IMR-90 (cell line): ENCODE results near the gene ZNF121. TPM values are rescaled to one million over a fixed set of nuclear protein-coding genes. Genes with fewer than 3 reads are reported as not detected.

Experiments
- ATAC-seq: fragments of 200-7000 bp; cut with Tn5 transposase; 2 replicates; pipeline ENCODE4 v1.9.1; 2020; ENCODE audit warnings: low read depth, mild to moderate bottlenecking, moderate library complexity
- BruUV-seq: library from RNA; stranded (reverse); fragments of 400-500 nt; replicated peaks from 2 replicates; lab custom pipeline; 2021; lab: Mats Ljungman, UMichigan
- CTCF ChIA-PET: fragments of 300-600 bp; formaldehyde crosslinking; extraction: SDS; loops from one replicate; lab custom pipeline; 2021; ENCODE audit warnings: antibody characterized with exemption; lab: Yijun Ruan, JAX
- POLR2A ChIA-PET: fragments of 300-600 bp; sonication (Branson Sonifier 250); formaldehyde crosslinking; loops from one replicate; lab custom pipeline; 2022; ENCODE audit warnings: antibody characterized with exemption; ENCODE audit not compliant: unreplicated experiment; lab: Charles Lee
- DNase-seq: peaks from one replicate; pipeline ENCODE4 v3.0.0; 2013
- H2AFZ ChIP-seq: replicated peaks from 2 replicates; pipeline ENCODE3; 2013; ENCODE audit warnings: low read length, mild to moderate bottlenecking; ENCODE audit not compliant: poor library complexity
- H2AK5ac ChIP-seq: 2 replicates; pipeline ENCODE4 v1.6.1; 2013; ENCODE audit warnings: low read depth, low read length, inconsistent platforms
- H2AK9ac ChIP-seq: replicated peaks from 2 replicates; pipeline ENCODE3; 2013; ENCODE audit warnings: mild to moderate bottlenecking, low read depth, low read length, moderate library complexity; ENCODE audit not compliant: poor library complexity
- H2BK120ac ChIP-seq: 2 replicates; pipeline ENCODE4 v1.6.1; 2013; ENCODE audit warnings: low read depth, low read length, inconsistent platforms
- H2BK15ac ChIP-seq: 3 replicates; pipeline ENCODE4 v1.6.1; 2013; ENCODE audit warnings: low read depth, low read length, inconsistent platforms
- H2BK20ac ChIP-seq: 2 replicates; pipeline ENCODE4 v1.6.1; 2013; ENCODE audit warnings: low read depth, mild to moderate bottlenecking, inconsistent platforms, low read length, moderate library complexity
- H2BK5ac ChIP-seq: 2 replicates; pipeline ENCODE4 v1.6.1; 2013; ENCODE audit warnings: mild to moderate bottlenecking, low read depth, low read length, inconsistent platforms; ENCODE audit not compliant: poor library complexity, severe bottlenecking
- H3K14ac ChIP-seq: replicated peaks from 2 replicates; pipeline ENCODE4 v1.6.1; 2013; ENCODE audit warnings: low read depth, low read length, inconsistent platforms
- H3K18ac ChIP-seq: 2 replicates; pipeline ENCODE4 v1.6.1; 2013; ENCODE audit warnings: low read depth, low read length, control low read depth
- H3K23ac ChIP-seq: 2 replicates; pipeline ENCODE4 v1.6.1; 2013; ENCODE audit warnings: low read depth, low read length, inconsistent platforms
- H3K27ac ChIP-seq: 2 replicates; pipeline ENCODE4 v1.5.1; 2013; ENCODE audit warnings: mild to moderate bottlenecking, control low read depth, low read length; ENCODE audit not compliant: insufficient read depth
- H3K27me3 ChIP-seq: 2 replicates; pipeline ENCODE4 v1.6.1; 2013; ENCODE audit warnings: low read length; ENCODE audit not compliant: control insufficient read depth, insufficient read depth
- H3K36me3 ChIP-seq: 2 replicates; pipeline ENCODE4 v1.6.1; 2013; ENCODE audit warnings: low read length, mixed read lengths; ENCODE audit not compliant: control insufficient read depth, insufficient read depth
- H3K4ac ChIP-seq: 2 replicates; pipeline ENCODE4 v1.6.1; 2013; ENCODE audit warnings: low read depth, low read length, inconsistent platforms
- H3K4me1 ChIP-seq: 2 replicates; pipeline ENCODE4 v1.6.1; 2013; ENCODE audit warnings: low read length, mixed read lengths; ENCODE audit not compliant: control insufficient read depth, insufficient read depth
- H3K4me2 ChIP-seq: 2 replicates; pipeline ENCODE4 v1.6.1; 2013; ENCODE audit warnings: low read depth, mild to moderate bottlenecking, control low read depth, low read length, moderate library complexity
- H3K4me3 ChIP-seq: 2 replicates; pipeline ENCODE4 v1.5.1; 2013; ENCODE audit warnings: low read depth, mild to moderate bottlenecking, control low read depth, low read length, moderate library complexity; ENCODE audit not compliant: insufficient read depth
- H3K56ac ChIP-seq: 2 replicates; pipeline ENCODE4 v1.6.1; 2013; ENCODE audit warnings: low read length, inconsistent platforms; ENCODE audit not compliant: insufficient read depth; ENCODE audit errors: extremely low read depth
- H3K79me1 ChIP-seq, 2 experiments: 2 replicates each; pipeline ENCODE4 v1.6.1; 2013; ENCODE audit warnings: low read length in 2 of 2, inconsistent platforms in 1 of 2, low read depth in 1 of 2
- H3K9ac ChIP-seq: 2 replicates; pipeline ENCODE4 v1.6.1; 2013; ENCODE audit warnings: low read depth, low read length, control low read depth
- H3K9me1 ChIP-seq: 2 replicates; pipeline ENCODE4 v1.6.1; 2013; ENCODE audit warnings: low read length, inconsistent platforms; ENCODE audit not compliant: insufficient read depth
- H3K9me3 ChIP-seq: 2 replicates; pipeline ENCODE4 v1.6.1; 2013; ENCODE audit warnings: low read length; ENCODE audit not compliant: control insufficient read depth, insufficient read depth
- H4K20me1 ChIP-seq: 2 replicates; pipeline ENCODE4 v1.6.1; 2013; ENCODE audit warnings: low read length, inconsistent platforms; ENCODE audit not compliant: insufficient read depth
- H4K5ac ChIP-seq: 2 replicates; pipeline ENCODE4 v1.6.1; 2013; ENCODE audit warnings: mild to moderate bottlenecking, low read depth, low read length, control low read depth
- H4K8ac ChIP-seq, 2 experiments: 2 replicates each; pipeline ENCODE4 v1.6.1; 2013; ENCODE audit warnings: low read depth in 2 of 2, low read length in 2 of 2, control low read depth in 1 of 2, inconsistent platforms in 1 of 2
- H4K91ac ChIP-seq: 2 replicates; pipeline ENCODE4 v1.6.1; 2013; ENCODE audit warnings: low read depth, low read length, inconsistent platforms; ENCODE audit not compliant: insufficient read depth
- CEBPB ChIP-seq: IDR thresholded peaks from 2 replicates; pipeline ENCODE4 v1.6.1; 2012; ENCODE audit warnings: low read depth, low read length, improper control_type of control experiment
- FOS ChIP-seq: fragments of 150-350 bp; IDR thresholded peaks from 2 replicates; pipeline ENCODE4 v1.6.1; 2016; ENCODE audit warnings: low read depth, low read length
- MAFK ChIP-seq: IDR thresholded peaks from 2 replicates; pipeline ENCODE4 v1.6.1; 2012; ENCODE audit warnings: low read depth, low read length, improper control_type of control experiment
- MXI1 ChIP-seq: IDR thresholded peaks from 2 replicates; pipeline ENCODE4 v1.6.1; 2012; ENCODE audit warnings: low read depth, mild to moderate bottlenecking, low read length, moderate library complexity, borderline replicate concordance
- NFE2L2 ChIP-seq: fragments of 150-350 bp; IDR thresholded peaks from 2 replicates; pipeline ENCODE4 v1.6.1; 2016; ENCODE audit warnings: low read depth, mild to moderate bottlenecking, low read length
- RAD21 ChIP-seq: IDR thresholded peaks from 2 replicates; pipeline ENCODE4 v1.6.1; 2012; ENCODE audit warnings: low read length, improper control_type of control experiment
- RCOR1 ChIP-seq: IDR thresholded peaks from 2 replicates; pipeline ENCODE4 v1.6.1; 2012; ENCODE audit warnings: mild to moderate bottlenecking, low read length, improper control_type of control experiment; ENCODE audit not compliant: insufficient replicate concordance
- WGBS, 2 experiments: methylation state at CpG; one replicate each; pipeline versions ENCODE4 v1.1.5 to v1.1.7; 2013; ENCODE audit warnings: missing lambda C conversion rate in 2 of 2; ENCODE audit not compliant: insufficient read length in 1 of 2; ENCODE audit errors: extremely low coverage in 2 of 2; 5-methylcytosine and 5-hydroxymethylcytosine counted together
- dilution Hi-C: fragments of 300-500 bp; cut with HindIII; formaldehyde crosslinking; loops from one replicate; pipeline ENCODE4 v1.14.3; 2018; ENCODE audit warnings: low sequenced_read_pairs; ENCODE audit not compliant: unreplicated experiment
- in situ Hi-C: fragments of 300-500 bp; cut with MboI; formaldehyde crosslinking; loops from 3 replicates; pipeline ENCODE4 v1.14.3; 2019; ENCODE audit warnings: low sequenced_read_pairs, inconsistent platforms, mixed read lengths
- intact Hi-C: fragments of 100-400 bp; cut with micrococcal nuclease; formaldehyde crosslinking; loops from 2 replicates; pipeline ENCODE4 v1.10.0; 2022
- polyA plus RNA-seq, 3 experiments: library from polyadenylated mRNA; depleted of rRNA; stranded (reverse); fragments of >200 nt; gene quantifications; 2 replicates each; pipeline ENCODE4 v1.2.3, GENCODE V29; 2012; ENCODE audit warnings: low replicate concordance in 1 of 3
- total RNA-seq: library from RNA; depleted of rRNA; stranded (reverse); fragments of >200 nt; gene quantifications from 2 replicates; pipeline ENCODE4 v1.2.3, GENCODE V29; 2012
- TF ChIP-seq, protein P1 (sequence below): conservative IDR thresholded peaks from 2 replicates; pipeline ENCODE4 v1.5.1; 2012; ENCODE audit warnings: mild to moderate bottlenecking, low read depth, low read length, improper control_type of control experiment
- TF ChIP-seq, protein P2 (sequence below): fragments of 150-350 bp; IDR thresholded peaks from 2 replicates; pipeline ENCODE4 v1.6.1; 2016; ENCODE audit warnings: low read depth, mild to moderate bottlenecking, low read length, moderate library complexity, borderline replicate concordance

Gene ZNF121
- total and polyA plus RNA-seq, 2 of the 4 experiments (the other 2 are of a cell fraction), result 3.1 to 62.9 TPM

DNA sequence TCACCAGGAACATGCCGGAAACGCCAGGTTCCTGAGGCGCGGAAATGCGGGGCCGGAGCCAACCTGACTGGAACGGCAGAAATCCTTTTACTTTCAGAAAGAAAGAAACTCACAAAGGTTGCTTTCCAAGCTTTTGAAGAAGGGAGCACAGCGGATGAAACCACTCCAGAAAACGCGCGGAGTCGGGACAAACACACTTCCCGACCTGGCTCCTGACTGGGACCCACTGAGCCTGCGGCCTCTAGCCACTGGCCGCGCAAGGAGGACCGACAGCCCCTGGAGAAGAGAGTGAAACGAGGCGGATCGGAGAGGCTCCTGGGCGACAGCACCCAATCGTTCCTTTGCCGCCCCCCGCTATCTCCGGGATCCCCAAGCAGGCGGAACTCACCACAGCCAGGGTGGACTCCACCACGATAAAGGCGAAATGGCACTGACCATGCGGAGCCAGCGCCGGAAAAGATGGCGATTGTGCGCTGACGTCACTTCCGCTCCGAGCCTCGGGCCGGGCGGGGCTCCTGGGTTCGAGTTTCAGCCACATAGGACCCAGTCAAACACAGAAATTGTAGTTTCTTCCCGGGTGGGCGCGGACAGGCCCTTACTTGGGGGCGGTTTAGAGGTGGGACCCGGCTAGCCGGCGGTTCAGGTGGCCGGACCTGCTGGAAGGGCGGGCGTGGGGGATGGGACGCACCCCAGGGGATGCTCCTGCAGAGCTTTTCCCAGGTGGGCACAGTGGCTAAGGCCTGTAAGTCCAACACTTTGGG is at the start of gene ZNF121 (continued):
- no peak for TF ChIP-seq MAFK
- TF ChIP-seq, protein P1, sequence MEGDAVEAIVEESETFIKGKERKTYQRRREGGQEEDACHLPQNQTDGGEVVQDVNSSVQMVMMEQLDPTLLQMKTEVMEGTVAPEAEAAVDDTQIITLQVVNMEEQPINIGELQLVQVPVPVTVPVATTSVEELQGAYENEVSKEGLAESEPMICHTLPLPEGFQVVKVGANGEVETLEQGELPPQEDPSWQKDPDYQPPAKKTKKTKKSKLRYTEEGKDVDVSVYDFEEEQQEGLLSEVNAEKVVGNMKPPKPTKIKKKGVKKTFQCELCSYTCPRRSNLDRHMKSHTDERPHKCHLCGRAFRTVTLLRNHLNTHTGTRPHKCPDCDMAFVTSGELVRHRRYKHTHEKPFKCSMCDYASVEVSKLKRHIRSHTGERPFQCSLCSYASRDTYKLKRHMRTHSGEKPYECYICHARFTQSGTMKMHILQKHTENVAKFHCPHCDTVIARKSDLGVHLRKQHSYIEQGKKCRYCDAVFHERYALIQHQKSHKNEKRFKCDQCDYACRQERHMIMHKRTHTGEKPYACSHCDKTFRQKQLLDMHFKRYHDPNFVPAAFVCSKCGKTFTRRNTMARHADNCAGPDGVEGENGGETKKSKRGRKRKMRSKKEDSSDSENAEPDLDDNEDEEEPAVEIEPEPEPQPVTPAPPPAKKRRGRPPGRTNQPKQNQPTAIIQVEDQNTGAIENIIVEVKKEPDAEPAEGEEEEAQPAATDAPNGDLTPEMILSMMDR, result no peak

DNA sequence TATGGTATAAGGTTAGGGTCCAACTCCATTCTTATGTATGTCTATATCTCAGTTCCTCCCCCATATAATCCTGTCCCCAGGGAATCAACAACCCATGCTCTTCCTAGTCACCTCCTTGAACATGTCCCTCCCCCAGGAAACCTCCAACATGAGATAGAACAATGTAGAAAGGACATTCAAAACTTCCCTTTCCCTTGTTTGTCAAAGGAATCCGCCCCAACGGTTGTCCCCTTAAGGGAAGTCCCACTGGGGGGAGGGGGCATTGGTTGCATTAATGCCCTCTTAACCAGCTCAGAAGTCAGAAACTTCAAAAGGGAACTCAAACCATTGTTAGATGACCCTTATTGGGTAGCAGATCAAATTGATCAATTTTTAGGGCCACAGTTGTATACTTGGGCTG is 43.6 kb upstream of the ZNF121 start:
- Histone ChIP-seq H3K4me2 (no peak overlapping the region), H2AFZ (no peak overlapping the region), H2BK15ac (no peak overlapping the region), H2AK5ac (no peak overlapping the region), H3K79me1 (0 out of 4 replicates have a peak, but pooled peaks cover 6 to 8% of the 10 kb centered on the region in 2 experiments), H2AK9ac (no peak overlapping the region), H3K9me1 (no peaks in the 10 kb centered on the region), H2BK20ac (no peak overlapping the region), H4K91ac (no peak overlapping the region), H3K4ac (no peak overlapping the region), H3K27me3 (no peaks in the 10 kb centered on the region), H4K5ac (no peak overlapping the region), H3K4me3 (no peak overlapping the region), H3K9me3 (no peaks in the 10 kb centered on the region), H4K8ac (no peak overlapping the region), H3K23ac (no peak overlapping the region), H3K36me3 (peaks cover 11% of the 10 kb centered on the region), H2BK120ac (no peak overlapping the region), H4K20me1 (no peaks in the 10 kb centered on the region), H2BK5ac (no peak overlapping the region), H3K9ac (no peak overlapping the region), H3K27ac (no peak overlapping the region), H3K4me1 (no peaks in the 10 kb centered on the region), H3K14ac (no peak overlapping the region), H3K18ac (no peak overlapping the region), H3K56ac (no peak overlapping the region)
- POLR2A ChIA-PET, result no interaction called here
- DNase-seq, result no peak
- intact Hi-C loops, result loop anchor here (10.0 kb wide), 1 partner anchor 287 kb away; no protein-coding TSS in a partner anchor
- dilution Hi-C loops, result loop anchor here (10.0 kb wide), 1 partner anchor 167 kb away; no protein-coding TSS in a partner anchor
- no CpG with 5 or more reads among the region's 2 CpGs for WGBS, 2 experiments
- CTCF ChIA-PET, result no interaction called here
- in situ Hi-C loops, result loop anchor here (5.0 kb wide), 1 partner anchor 164 kb away; no protein-coding TSS in a partner anchor
- TF ChIP-seq MAFK, result no peak
- TF ChIP-seq RAD21, result no peak
- no peak for TF ChIP-seq CEBPB
- no peak for TF ChIP-seq FOS
- TF ChIP-seq MXI1, result no peak
- TF ChIP-seq NFE2L2, result no peak
- TF ChIP-seq, protein P2, sequence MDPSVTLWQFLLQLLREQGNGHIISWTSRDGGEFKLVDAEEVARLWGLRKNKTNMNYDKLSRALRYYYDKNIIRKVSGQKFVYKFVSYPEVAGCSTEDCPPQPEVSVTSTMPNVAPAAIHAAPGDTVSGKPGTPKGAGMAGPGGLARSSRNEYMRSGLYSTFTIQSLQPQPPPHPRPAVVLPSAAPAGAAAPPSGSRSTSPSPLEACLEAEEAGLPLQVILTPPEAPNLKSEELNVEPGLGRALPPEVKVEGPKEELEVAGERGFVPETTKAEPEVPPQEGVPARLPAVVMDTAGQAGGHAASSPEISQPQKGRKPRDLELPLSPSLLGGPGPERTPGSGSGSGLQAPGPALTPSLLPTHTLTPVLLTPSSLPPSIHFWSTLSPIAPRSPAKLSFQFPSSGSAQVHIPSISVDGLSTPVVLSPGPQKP, result no peak
- TF ChIP-seq RCOR1, result no peak
- no TSS peak for BruUV-seq
- no peak for ATAC-seq
